HCT116 (cell line): ENCODE results near the gene RRAS2. TPM values are rescaled to one million over a fixed set of nuclear protein-coding genes. Genes with fewer than 3 reads are reported as not detected.

Source experiments
- ATAC-seq: fragments of 200-7000 bp; cut with Tn5 transposase; 2 replicates; pipeline ENCODE4 v1.9.1; 2020; ENCODE audit warnings: mild to moderate bottlenecking, moderate library complexity
- BruUV-seq: library from RNA; stranded (reverse); fragments of 400-500 nt; replicated peaks from 2 replicates; lab custom pipeline; 2021; lab: Mats Ljungman, UMichigan
- CTCF ChIA-PET: fragments of 300-600 bp; sonication (Branson Sonifier 250); formaldehyde crosslinking; loops from one replicate; lab custom pipeline; 2021; ENCODE audit warnings: antibody characterized with exemption; lab: Charles Lee
- POLR2A ChIA-PET: fragments of 300-600, 350-600 bp; sonication (Branson Sonifier 250); formaldehyde crosslinking; loops from one replicate; lab custom pipeline; 2021; ENCODE audit warnings: antibody characterized with exemption; lab: Charles Lee
- RAD21 ChIA-PET, 2 experiments: fragments of 300-600 bp; sonication (Branson Sonifier 250); formaldehyde crosslinking; loops; one replicate each; lab custom pipeline; 2023; ENCODE audit warnings: low total read pairs in 2 of 2; ENCODE audit not compliant: uncharacterized antibody in 2 of 2, unreplicated experiment in 2 of 2, low non-redundant PET in 1 of 2; lab: Charles Lee
- DNase-seq: peaks from one replicate; pipeline ENCODE4 v3.0.0-alpha.2; 2010; ENCODE audit warnings: low read depth, low spot score
- H2AFZ ChIP-seq: fragments of 200-600 bp; shearing (Covaris generic), sonication (generic); 2 replicates; pipeline ENCODE4 v1.6.1; 2017; ENCODE audit warnings: low read depth, mixed run types, mixed read lengths, antibody characterized with exemption, low read length; ENCODE audit not compliant: poor library complexity, severe bottlenecking
- H3K27ac ChIP-seq: 2 replicates; pipeline ENCODE4 v1.5.1; 2012; ENCODE audit warnings: low read depth, low read length
- H3K27me3 ChIP-seq: fragments of 200-600 bp; sonication (generic); 2 replicates; pipeline ENCODE4 v1.6.1; 2016; ENCODE audit warnings: mixed run types, low read length, mixed read lengths; ENCODE audit not compliant: insufficient read depth
- H3K36me3 ChIP-seq, 2 experiments: fragments of 200-500 bp in 1 of 2; fragments of 200-600 bp in 1 of 2; sonication (Bioruptor generic) in 1 of 2; sonication (generic) in 1 of 2; 2 replicates each; pipeline versions ENCODE4 v1.5.1 to v1.6.1; 2014 to 2016; ENCODE audit warnings: low read length in 2 of 2, inconsistent platforms in 1 of 2, mixed read lengths in 1 of 2, mixed run types in 1 of 2; ENCODE audit not compliant: insufficient read depth in 2 of 2, control insufficient read depth in 1 of 2
- H3K4me1 ChIP-seq, 2 experiments: fragments of 200-600 bp in 1 of 2; sonication (generic) in 1 of 2; 2 replicates each; pipeline versions ENCODE4 v1.5.1 to v1.6.1; 2012 to 2017; ENCODE audit warnings: low read length in 2 of 2, inconsistent platforms in 1 of 2, mild to moderate bottlenecking in 1 of 2, mixed read lengths in 1 of 2, mixed run types in 1 of 2, moderate library complexity in 1 of 2; ENCODE audit not compliant: insufficient read depth in 2 of 2, control insufficient read depth in 1 of 2
- H3K4me2 ChIP-seq: fragments of 200-600 bp; sonication (generic); 2 replicates; pipeline ENCODE4 v1.6.1; 2017; ENCODE audit warnings: mixed run types, low read length, mixed read lengths
- H3K4me3 ChIP-seq, 2 experiments: fragments of 200-600 bp in 1 of 2; sonication (generic) in 1 of 2; replicated peaks in 1 of 2; 2 replicates each; pipeline ENCODE4 v1.5.1; 2011 to 2016; ENCODE audit warnings: low read length in 2 of 2, control low read depth in 1 of 2, low read depth in 1 of 2, mild to moderate bottlenecking in 1 of 2, mixed read lengths in 1 of 2, mixed run types in 1 of 2
- H3K79me2 ChIP-seq: fragments of 200-600 bp; sonication (generic); 2 replicates; pipeline ENCODE4 v1.6.1; 2017; ENCODE audit warnings: mild to moderate bottlenecking, mixed run types, low read length, moderate library complexity, mixed read lengths; ENCODE audit not compliant: insufficient read depth
- H3K9ac ChIP-seq: fragments of 200-600 bp; sonication (generic); 2 replicates; pipeline ENCODE4 v1.6.1; 2016; ENCODE audit warnings: low read length, mixed read lengths
- H3K9me2 ChIP-seq: fragments of 200-600 bp; sonication (generic), shearing (Covaris generic); 2 replicates; pipeline ENCODE4 v1.6.1; 2017; ENCODE audit warnings: mixed run types, mild to moderate bottlenecking, moderate library complexity; ENCODE audit not compliant: insufficient read depth
- H3K9me3 ChIP-seq, 2 experiments: fragments of 200-500 bp in 1 of 2; fragments of 200-600 bp in 1 of 2; sonication (Bioruptor generic) in 1 of 2; sonication (generic) in 1 of 2; 2 replicates each; pipeline ENCODE4 v1.6.1; 2014 to 2017; ENCODE audit warnings: low read length in 2 of 2, mixed read lengths in 2 of 2, inconsistent platforms in 1 of 2, low read depth in 1 of 2, mild to moderate bottlenecking in 1 of 2, mixed run types in 1 of 2, moderate library complexity in 1 of 2; ENCODE audit not compliant: control insufficient read depth in 1 of 2, insufficient read depth in 1 of 2
- H4K20me1 ChIP-seq: fragments of 200-600 bp; sonication (generic), shearing (Covaris generic); 2 replicates; pipeline ENCODE4 v1.6.1; 2017; ENCODE audit warnings: mixed run types, mild to moderate bottlenecking, moderate library complexity; ENCODE audit not compliant: insufficient read depth
- CBX3 ChIP-seq: IDR thresholded peaks from 2 replicates; pipeline ENCODE4 v1.6.1; 2012; ENCODE audit warnings: low read depth
- CEBPB ChIP-seq: IDR thresholded peaks from 2 replicates; pipeline ENCODE4 v1.6.1; 2012; ENCODE audit warnings: low read depth
- EGR1 ChIP-seq: IDR thresholded peaks from 2 replicates; pipeline ENCODE4 v1.6.1; 2012; ENCODE audit warnings: low read depth
- ELF1 ChIP-seq: IDR thresholded peaks from 2 replicates; pipeline ENCODE4 v1.6.1; 2012; ENCODE audit warnings: low read depth, borderline replicate concordance
- EZH2 ChIP-seq: fragments of 200-600 bp; sonication (generic); IDR thresholded peaks from 2 replicates; pipeline ENCODE4 v1.6.1; 2017; ENCODE audit warnings: antibody characterized with exemption, mixed run types
- EZH2phosphoT487 ChIP-seq: fragments of 200-600 bp; IDR thresholded peaks from 2 replicates; pipeline ENCODE4 v1.6.1; 2018; ENCODE audit warnings: antibody characterized with exemption, borderline replicate concordance
- FOSL1 ChIP-seq: IDR thresholded peaks from 2 replicates; pipeline ENCODE4 v1.6.1; 2012; ENCODE audit warnings: low read depth
- JUND ChIP-seq: IDR thresholded peaks from 2 replicates; pipeline ENCODE4 v1.6.1; 2012
- MAX ChIP-seq: IDR thresholded peaks from 2 replicates; pipeline ENCODE4 v1.6.1; 2012
- POLR2AphosphoS5 ChIP-seq: IDR thresholded peaks from 2 replicates; pipeline ENCODE4 v1.6.1; 2011; ENCODE audit warnings: mild to moderate bottlenecking, low read depth, low read length, moderate library complexity
- RAD21 ChIP-seq: IDR thresholded peaks from 2 replicates; pipeline ENCODE4 v1.6.1; 2012; ENCODE audit warnings: low read depth, mild to moderate bottlenecking
- SIN3A ChIP-seq: IDR thresholded peaks from 2 replicates; pipeline ENCODE4 v1.6.1; 2012; ENCODE audit warnings: low read depth
- TCF7L2 ChIP-seq: IDR thresholded peaks from 2 replicates; pipeline ENCODE4 v1.7.0; 2011; ENCODE audit warnings: borderline replicate concordance, inconsistent platforms; ENCODE audit not compliant: insufficient read depth, insufficient read length; ENCODE audit errors: extremely low read depth
- YY1 ChIP-seq: IDR thresholded peaks from 2 replicates; pipeline ENCODE4 v1.6.1; 2011; ENCODE audit warnings: low read length, low read depth, moderate library complexity, mild to moderate bottlenecking; ENCODE audit not compliant: insufficient replicate concordance; ENCODE audit errors: extremely low read depth
- ZFX ChIP-seq: fragments of 450-650 bp; IDR thresholded peaks from 2 replicates; pipeline ENCODE4 v1.6.1; 2017
- ZNF274 ChIP-seq: fragments of 200-500 bp; sonication (Bioruptor generic); IDR thresholded peaks from 2 replicates; pipeline ENCODE4 v1.6.1; 2014; ENCODE audit warnings: mild to moderate bottlenecking, low read depth, low read length, inconsistent platforms
- intact Hi-C: fragments of 100-400 bp; cut with micrococcal nuclease; formaldehyde crosslinking; loops from 2 replicates; pipeline ENCODE4 v1.10.0; 2022
- total RNA-seq: library from RNA; stranded (reverse); gene quantifications from one replicate; pipeline ENCODE4 v1.2.1, GENCODE V29; 2021; ENCODE audit not compliant: unreplicated experiment

Gene RRAS2
- total RNA-seq, 1 experiment from 2014 or later: 54.5 TPM

DNA sequence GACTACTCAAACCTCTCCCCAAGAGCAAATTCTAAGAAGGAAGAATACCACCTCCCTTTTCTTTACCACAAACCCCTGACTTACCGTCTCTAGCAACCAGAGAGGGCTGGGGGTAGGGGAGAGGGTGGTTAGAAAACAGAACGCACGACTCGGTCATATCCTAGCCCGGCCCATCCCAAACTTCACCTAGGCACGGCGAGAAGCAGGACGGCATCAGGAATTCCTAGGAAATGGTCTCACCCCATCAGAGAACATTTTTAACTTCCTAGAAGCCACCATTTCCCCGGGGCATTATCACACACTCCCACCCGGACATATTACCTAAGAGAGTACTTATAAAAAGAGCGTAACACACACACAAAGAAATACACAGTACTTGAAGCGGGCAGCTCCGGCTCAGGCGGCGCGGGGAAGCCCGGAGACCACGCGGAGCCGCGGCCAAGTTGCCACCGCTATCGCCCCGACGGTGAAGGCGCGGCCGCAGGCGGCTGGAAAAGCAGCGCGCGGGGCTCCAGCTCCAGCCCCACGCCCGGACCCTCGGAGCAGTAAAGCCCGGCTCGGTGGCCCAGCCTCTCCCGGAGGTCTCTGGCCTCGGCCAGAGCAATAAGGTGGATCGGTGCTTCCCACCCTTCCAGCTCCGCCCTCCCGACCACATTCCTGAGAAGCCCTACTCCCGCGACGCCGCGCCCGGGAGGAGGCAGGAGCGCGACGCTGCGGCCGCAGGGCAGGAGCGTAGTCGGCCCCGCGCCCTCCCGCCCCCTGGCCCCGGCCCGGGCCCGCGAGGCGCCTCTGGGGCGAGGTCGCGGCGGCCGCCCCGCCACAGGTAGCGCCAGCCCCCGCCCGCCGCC lies 878 bp downstream of the RRAS2 start:
- Histone ChIP-seq H3K4me1 (peaks cover 7 to 19% of the 10 kb centered on the region in 2 experiments; a peak in 3 of 4 replicates), H3K36me3 (no peaks in the 10 kb centered on the region), H3K27ac (peak overlapping the region; percentile 87), H3K9ac (peak overlapping the region; percentile 94), H3K9me3 (no peaks in the 10 kb centered on the region), H3K79me2 (peaks cover 52% of the 10 kb centered on the region), H3K27me3 (no peaks in the 10 kb centered on the region), H3K4me3 (peak overlapping the region; percentile 80 to 95), H4K20me1 (peaks cover 4% of the 10 kb centered on the region; the same call in 1 of the 2 replicates), H3K9me2 (no peaks in the 10 kb centered on the region), H2AFZ (no peak overlapping the region), H3K4me2 (peak overlapping the region; percentile 95)
- intact Hi-C loops: no loop called here
- CTCF ChIA-PET: no interaction called here
- POLR2A ChIA-PET: no interaction called here
- ATAC-seq (peak; percentile 87), DNase-seq (peak; percentile 37)
- no TSS peak for BruUV-seq
- RAD21 ChIA-PET: interaction anchor here in 1 of 2 experiments (0.6 kb wide), 1 partner anchor 98 kb away, joined by 5 read pairs; no protein-coding TSS in a partner anchor
- TF ChIP-seq MAX: peak; percentile 43; the same call in 1 of the 2 replicates
- no peak for TF ChIP-seq EZH2phosphoT487
- TF ChIP-seq POLR2AphosphoS5: 0 out of 2 replicates have a peak, but pooled peaks have one; percentile 22

DNA sequence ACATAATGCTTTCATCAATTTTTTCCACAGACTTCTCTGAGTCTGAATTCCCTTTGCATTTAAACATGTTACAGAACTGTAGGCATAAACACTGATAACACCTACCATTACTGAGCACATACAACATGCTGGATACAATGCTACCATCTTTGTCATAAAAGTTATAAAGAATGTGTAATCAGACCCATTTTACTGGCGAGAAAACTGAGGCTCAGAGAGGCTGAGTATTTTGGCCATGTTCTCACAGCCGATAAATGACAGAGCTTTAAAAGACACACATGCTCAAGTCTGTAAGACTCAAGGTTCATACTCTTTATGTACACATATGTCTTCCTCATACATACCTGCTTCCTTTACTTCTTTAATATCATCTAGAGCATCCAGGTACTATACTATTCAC lies 2.6 kb downstream of the RRAS2 start:
- ATAC-seq (no peak), DNase-seq (no peak)
- no peak overlapping the region for H3K4me3 ChIP-seq
- ChIA-PET CTCF (no interaction called here), RAD21 (interaction anchor here in 1 of 2 experiments (0.8 kb wide), 1 partner anchor 99 kb away, joined by 3 read pairs; no protein-coding TSS in a partner anchor), POLR2A (no interaction called here)
- H3K79me2 ChIP-seq: peaks cover 68% of the 10 kb centered on the region
- no TSS peak for BruUV-seq
- no peak overlapping the region for H3K4me2 ChIP-seq
- no peak overlapping the region for H3K9ac ChIP-seq
- no peak overlapping the region for H3K27ac ChIP-seq
- no peaks in the 10 kb centered on the region for H3K9me3 ChIP-seq
- no peaks in the 10 kb centered on the region for H3K27me3 ChIP-seq
- H3K9me2 ChIP-seq: no peaks in the 10 kb centered on the region
- H3K36me3 ChIP-seq: no peaks in the 10 kb centered on the region
- H4K20me1 ChIP-seq: peaks cover 4% of the 10 kb centered on the region; the same call in 1 of the 2 replicates
- no peak for TF ChIP-seq TCF7L2
- no peak for TF ChIP-seq EZH2
- no peak for TF ChIP-seq POLR2AphosphoS5
- no peak for TF ChIP-seq MAX
- TF ChIP-seq ZFX: no peak
- no peak for TF ChIP-seq CEBPB
- no peak for TF ChIP-seq RAD21
- TF ChIP-seq SIN3A: no peak
- no peak for TF ChIP-seq CBX3
- no peak for TF ChIP-seq FOSL1
- TF ChIP-seq ZNF274: no peak
- no peak for TF ChIP-seq EGR1
- TF ChIP-seq JUND: no peak
- no peak for TF ChIP-seq ELF1
- no peak for TF ChIP-seq YY1
- TF ChIP-seq, all 23 proteins: peak for 0
- intact Hi-C loops: no loop called here
- Histone ChIP-seq H3K4me1 (peaks cover 7 to 19% of the 10 kb centered on the region in 2 experiments; a peak in 3 of 4 replicates), H2AFZ (no peak overlapping the region)
